RWPE1 (cell line): Measurements from ENCODE around the gene MYH10.

Source experiments
- CTCF ChIA-PET: fragments of 350-600 bp; sonication (Branson Sonifier 250); formaldehyde crosslinking; extraction: SDS; loops from one replicate; lab custom pipeline; 2021; lab: Yijun Ruan, JAX
- POLR2A ChIA-PET: fragments of 400-600 bp; formaldehyde crosslinking; extraction: SDS; loops from one replicate; lab custom pipeline; 2020; ENCODE audit warnings: antibody characterized with exemption; ENCODE audit not compliant: low non-redundant PET; lab: Yijun Ruan, JAX
- DNase-seq: peaks from one replicate; pipeline ENCODE4 v3.0.0; 2012; ENCODE audit warnings: low spot score
- H3K27ac ChIP-seq: fragments of 450-650 bp; 2 replicates; pipeline ENCODE4 v1.5.1; 2017
- CTCF ChIP-seq: fragments of 450-650 bp; conservative IDR thresholded peaks from 2 replicates; pipeline ENCODE4 v1.5.1; 2017; ENCODE audit warnings: low read depth, mild to moderate bottlenecking

MYH10 gene

GRCh38 chr17:8462564-8462963, 168.0 kb downstream of the MYH10 start:
- TF ChIP-seq CTCF, result no peak
- CTCF ChIA-PET, result no interaction called here
- POLR2A ChIA-PET, result no interaction called here
- no peak overlapping the region for H3K27ac ChIP-seq
- no peak for DNase-seq

- H3K27ac ChIP-seq, result no peak overlapping the region
- DNase-seq, result no peak
- TF ChIP-seq CTCF, result no peak
- ChIA-PET CTCF (no interaction called here), POLR2A (no interaction called here)
Measured at GRCh38 chr17:8459831-8460230, 170.7 kb downstream of the MYH10 start.

- TF ChIP-seq CTCF, result no peak
- no peak overlapping the region for H3K27ac ChIP-seq
- DNase-seq, result no peak
- ChIA-PET POLR2A (no interaction called here), CTCF (no interaction called here)
Measured at GRCh38 chr17:8459107-8459506, 171.4 kb downstream of the MYH10 start.

- no peak overlapping the region for H3K27ac ChIP-seq
- no peak for TF ChIP-seq CTCF
- ChIA-PET CTCF (no interaction called here), POLR2A (no interaction called here)
- no peak for DNase-seq
Measured at GRCh38 chr17:8458128-8458527, 172.4 kb downstream of the MYH10 start.

GRCh38 chr17:8455665-8456209, 174.8 kb downstream of the MYH10 start:
- DNase-seq, result no peak
- CTCF ChIA-PET, result no interaction called here
- POLR2A ChIA-PET, result interaction anchor here (0.7 kb wide), 2 partner anchors 175 to 252 kb away, joined by 3 to 7 read pairs; no protein-coding TSS in a partner anchor
- no peak overlapping the region for H3K27ac ChIP-seq
- TF ChIP-seq CTCF, result no peak

- CTCF ChIA-PET, result no interaction called here
- POLR2A ChIA-PET, result no interaction called here
- no peak overlapping the region for H3K27ac ChIP-seq
- no peak for TF ChIP-seq CTCF
- DNase-seq, result no peak
Measured at GRCh38 chr17:8453326-8453725, 177.2 kb downstream of the MYH10 start.
